Smooth muscle cell (in vitro differentiated cells): Measurements from ENCODE around the gene ORM1. TPM values are rescaled to one million over a fixed set of nuclear protein-coding genes. Genes with fewer than 3 reads are reported as not detected.

Experiments
- DNase-seq: peaks from one replicate; lab custom pipeline; 2025; ENCODE audit not compliant: unreplicated experiment; lab: John Stamatoyannopoulos, UW
- H2AFZ ChIP-seq: fragments of 200-600 bp; sonication (generic); 2 replicates; pipeline ENCODE4 v1.6.0; 2016; ENCODE audit warnings: antibody characterized with exemption, low read depth, mild to moderate bottlenecking
- H3F3A ChIP-seq: fragments of 200-600 bp; sonication (generic); 2 replicates; pipeline ENCODE4 v1.6.0; 2017; ENCODE audit warnings: antibody characterized with exemption, low read depth
- H3K27ac ChIP-seq: fragments of 200-600 bp; sonication (generic); 2 replicates; pipeline ENCODE4 v1.5.1; 2016; ENCODE audit warnings: low read depth, mild to moderate bottlenecking
- H3K27me3 ChIP-seq: fragments of 200-600 bp; sonication (generic); 2 replicates; pipeline ENCODE4 v1.6.1; 2016; ENCODE audit warnings: low read depth, mild to moderate bottlenecking
- H3K36me3 ChIP-seq: fragments of 200-600 bp; sonication (generic); 2 replicates; pipeline ENCODE4 v1.5.1; 2016; ENCODE audit warnings: low read depth
- H3K4me1 ChIP-seq: fragments of 200-600 bp; sonication (generic); 2 replicates; pipeline ENCODE4 v1.5.1; 2016; ENCODE audit warnings: low read depth
- H3K4me2 ChIP-seq: fragments of 200-600 bp; sonication (generic); 2 replicates; pipeline ENCODE4 v1.6.0; 2016; ENCODE audit warnings: mild to moderate bottlenecking
- H3K4me3 ChIP-seq: fragments of 200-600 bp; sonication (generic); 2 replicates; pipeline ENCODE4 v1.5.1; 2016; ENCODE audit warnings: mild to moderate bottlenecking
- H3K79me2 ChIP-seq: fragments of 200-600 bp; sonication (generic); 2 replicates; pipeline ENCODE4 v1.6.0; 2016; ENCODE audit warnings: low read depth, mild to moderate bottlenecking
- H3K9ac ChIP-seq: fragments of 200-600 bp; sonication (generic); 2 replicates; pipeline ENCODE4 v1.6.0; 2016; ENCODE audit warnings: low read depth
- H3K9me3 ChIP-seq: fragments of 200-600 bp; sonication (generic); replicated peaks from 2 replicates; pipeline ENCODE4 v1.5.1; 2016; ENCODE audit warnings: low read depth
- H4K20me1 ChIP-seq: fragments of 200-600 bp; sonication (generic); 2 replicates; pipeline ENCODE4 v1.6.0; 2016; ENCODE audit warnings: low read depth
- WGBS: methylation state at CpG from one replicate; pipeline ENCODE4 v1.1.7; 2016; ENCODE audit warnings: low lambda C conversion rate; 5-methylcytosine and 5-hydroxymethylcytosine counted together
- polyA plus RNA-seq: library from polyadenylated mRNA; unstranded; fragments of >200 nt; fragmentation: Nextera tagmentation; extraction: Ambion mirVana; gene quantifications from 2 replicates; pipeline ENCODE4 v1.2.1, GENCODE V29; 2016
- total RNA-seq: library from RNA; depleted of rRNA; stranded (reverse); fragments of >200 nt; gene quantifications from 2 replicates; pipeline ENCODE4 v1.2.3, GENCODE V29; 2014
- TF ChIP-seq, protein P1 (sequence below): fragments of 200-600 bp; sonication (generic); IDR thresholded peaks from 2 replicates; pipeline ENCODE4 v1.5.1; 2017; ENCODE audit warnings: borderline replicate concordance, mild to moderate bottlenecking, antibody characterized with exemption; ENCODE audit not compliant: insufficient read depth, poor library complexity, severe bottlenecking

ORM1 gene
- total and polyA plus RNA-seq, 2 experiments from 2014 or later, result 0.74 TPM; not detected in 1

DNA sequence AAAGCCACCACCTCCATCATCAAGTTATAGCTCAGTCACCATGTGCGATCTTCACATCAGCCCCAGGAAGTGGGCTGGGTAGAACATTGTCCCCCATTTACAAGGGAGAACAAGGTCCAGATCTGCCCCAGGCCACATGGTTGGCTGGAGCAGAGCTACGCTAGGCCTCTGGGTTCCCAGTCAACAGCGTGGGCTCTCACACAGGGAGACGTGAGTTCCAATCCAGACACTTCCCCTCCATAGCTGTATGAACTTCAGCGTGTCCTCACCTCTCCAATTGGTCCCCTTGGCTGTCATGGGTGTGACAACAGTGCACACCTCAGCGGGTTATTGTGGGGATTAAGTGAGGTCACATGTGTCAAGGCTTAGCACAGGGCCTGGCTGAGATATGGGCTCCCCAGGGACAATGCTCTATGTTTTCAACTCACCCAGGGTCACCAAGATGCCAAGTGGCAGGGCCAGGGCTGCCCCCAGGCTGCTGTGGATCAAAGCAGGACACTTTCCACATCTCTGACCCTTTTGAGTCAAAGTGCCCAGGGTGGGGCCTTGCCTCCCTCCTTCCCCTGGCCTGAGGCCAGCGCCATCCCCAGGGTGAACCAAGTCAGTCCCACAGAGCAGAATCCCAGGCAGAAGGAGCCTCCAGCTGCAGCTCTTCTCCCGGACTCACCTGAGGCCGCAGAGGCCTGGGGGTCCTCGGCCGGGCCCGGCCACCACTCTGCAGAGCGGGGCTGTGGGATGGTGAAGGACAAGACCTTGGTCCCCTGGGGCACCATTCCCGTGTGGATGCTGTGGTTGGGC is 45.1 kb downstream of the ORM1 start:
- Histone ChIP-seq H3K27ac (no peak overlapping the region), H4K20me1 (no peaks in the 10 kb centered on the region), H3K9ac (no peak overlapping the region), H3K79me2 (no peaks in the 10 kb centered on the region), H2AFZ (no peak overlapping the region), H3K4me2 (no peak overlapping the region), H3K9me3 (no peaks in the 10 kb centered on the region), H3K4me3 (no peak overlapping the region), H3K4me1 (no peaks in the 10 kb centered on the region), H3K36me3 (no peaks in the 10 kb centered on the region), H3K27me3 (no peaks in the 10 kb centered on the region), H3F3A (peaks cover 14% of the 10 kb centered on the region)
- DNase-seq, result no peak
- WGBS, result 95% methylated on average over 14 of the region's 14 CpGs
- TF ChIP-seq, protein P1, sequence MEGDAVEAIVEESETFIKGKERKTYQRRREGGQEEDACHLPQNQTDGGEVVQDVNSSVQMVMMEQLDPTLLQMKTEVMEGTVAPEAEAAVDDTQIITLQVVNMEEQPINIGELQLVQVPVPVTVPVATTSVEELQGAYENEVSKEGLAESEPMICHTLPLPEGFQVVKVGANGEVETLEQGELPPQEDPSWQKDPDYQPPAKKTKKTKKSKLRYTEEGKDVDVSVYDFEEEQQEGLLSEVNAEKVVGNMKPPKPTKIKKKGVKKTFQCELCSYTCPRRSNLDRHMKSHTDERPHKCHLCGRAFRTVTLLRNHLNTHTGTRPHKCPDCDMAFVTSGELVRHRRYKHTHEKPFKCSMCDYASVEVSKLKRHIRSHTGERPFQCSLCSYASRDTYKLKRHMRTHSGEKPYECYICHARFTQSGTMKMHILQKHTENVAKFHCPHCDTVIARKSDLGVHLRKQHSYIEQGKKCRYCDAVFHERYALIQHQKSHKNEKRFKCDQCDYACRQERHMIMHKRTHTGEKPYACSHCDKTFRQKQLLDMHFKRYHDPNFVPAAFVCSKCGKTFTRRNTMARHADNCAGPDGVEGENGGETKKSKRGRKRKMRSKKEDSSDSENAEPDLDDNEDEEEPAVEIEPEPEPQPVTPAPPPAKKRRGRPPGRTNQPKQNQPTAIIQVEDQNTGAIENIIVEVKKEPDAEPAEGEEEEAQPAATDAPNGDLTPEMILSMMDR, result no peak

DNA sequence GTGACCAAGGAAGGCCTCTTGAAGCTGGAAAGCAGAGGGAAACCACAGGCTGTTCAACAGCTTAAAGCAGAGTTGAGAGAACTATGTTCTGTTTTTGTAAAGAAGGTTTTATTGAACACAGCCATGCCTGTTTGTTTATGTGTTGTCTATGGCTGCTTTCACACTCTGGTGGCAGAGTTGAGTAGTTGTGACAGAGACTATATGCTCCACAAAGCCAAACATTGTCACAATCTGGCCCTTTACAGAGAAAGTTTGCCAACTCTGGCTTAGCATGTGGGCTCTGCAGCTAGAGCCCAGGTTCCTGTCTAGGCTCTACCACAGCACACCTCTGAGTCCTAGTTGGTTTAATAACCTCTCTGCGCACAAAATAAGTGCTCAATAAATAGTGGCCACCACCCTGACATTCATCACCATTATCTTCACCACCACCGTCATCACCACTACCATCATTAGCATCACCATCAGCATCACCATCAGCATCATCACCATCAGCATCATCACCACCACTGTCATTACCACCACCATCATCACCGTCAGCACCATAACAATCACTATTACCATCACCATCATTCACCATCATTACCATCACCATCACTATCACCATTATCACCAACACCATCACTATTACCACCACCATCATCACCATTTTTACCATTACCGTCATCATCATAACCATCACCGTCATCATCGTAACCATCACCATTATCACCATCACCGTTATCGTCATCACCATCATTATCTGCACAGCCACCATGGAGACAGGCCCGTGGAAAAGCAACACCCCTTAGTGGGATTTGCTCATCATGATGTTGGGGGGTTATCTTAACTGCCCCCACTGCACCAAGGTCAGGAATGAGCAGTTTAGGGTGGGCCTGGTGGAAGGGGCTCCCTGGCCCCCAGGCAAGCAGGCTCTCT is 46.6 kb downstream of the ORM1 start:
- Histone ChIP-seq H3K4me2 (no peak overlapping the region), H3F3A (peaks cover 14% of the 10 kb centered on the region), H3K79me2 (no peaks in the 10 kb centered on the region), H4K20me1 (no peaks in the 10 kb centered on the region), H3K9ac (no peak overlapping the region), H3K9me3 (no peaks in the 10 kb centered on the region), H3K4me1 (no peaks in the 10 kb centered on the region), H3K27me3 (no peaks in the 10 kb centered on the region), H2AFZ (no peak overlapping the region), H3K36me3 (no peaks in the 10 kb centered on the region), H3K4me3 (no peak overlapping the region), H3K27ac (no peak overlapping the region)
- WGBS, result 95% methylated on average over 9 of the region's 9 CpGs
- TF ChIP-seq, protein P1, result no peak
- DNase-seq, result no peak

DNA sequence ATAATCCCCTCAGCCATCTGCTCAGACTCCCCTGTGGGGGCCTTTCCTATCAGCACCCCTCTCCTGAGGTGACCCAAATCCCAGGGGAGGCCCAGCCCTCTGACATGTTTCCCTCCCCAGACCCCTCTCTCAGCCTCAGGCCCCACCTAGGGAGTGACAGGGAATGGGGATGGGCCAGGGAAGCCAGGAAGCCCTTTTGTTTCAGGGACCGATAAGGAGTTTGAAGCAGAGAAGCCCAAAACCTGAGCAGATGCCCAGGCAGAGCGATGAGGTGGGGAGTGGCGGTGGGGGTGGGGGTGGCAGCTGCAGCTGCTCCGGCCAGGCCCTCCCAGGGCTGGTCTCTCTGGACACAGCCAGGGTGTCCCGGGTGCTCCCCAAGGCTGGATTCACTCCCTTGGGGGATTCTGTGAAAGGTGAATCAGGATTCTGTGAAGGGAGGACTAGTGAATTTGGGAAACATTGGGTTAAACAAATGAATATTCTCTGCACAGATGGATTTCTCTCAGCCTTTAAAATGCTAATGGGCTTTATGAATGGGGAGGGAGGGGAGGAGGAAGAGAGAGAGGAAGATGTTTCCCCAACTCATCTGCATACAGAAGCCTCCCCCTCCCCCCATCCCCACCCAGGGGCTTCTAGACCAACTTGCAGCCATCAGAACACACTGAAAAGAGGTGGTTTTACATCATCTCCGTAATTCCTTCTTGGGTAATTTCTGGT is 47.5 kb downstream of the ORM1 start:
- no peaks in the 10 kb centered on the region for H3K79me2 ChIP-seq
- H3K9me3 ChIP-seq, result no peaks in the 10 kb centered on the region
- H4K20me1 ChIP-seq, result no peaks in the 10 kb centered on the region
- H3K4me2 ChIP-seq, result no peak overlapping the region
- H3K36me3 ChIP-seq, result no peaks in the 10 kb centered on the region
- H3K27me3 ChIP-seq, result no peaks in the 10 kb centered on the region
- H3K4me1 ChIP-seq, result no peaks in the 10 kb centered on the region
- H3K9ac ChIP-seq, result no peak overlapping the region
- TF ChIP-seq, protein P1, result no peak
- H3K27ac ChIP-seq, result no peak overlapping the region
- WGBS, result 70% methylated on average over 6 of the region's 6 CpGs
- H2AFZ ChIP-seq, result no peak overlapping the region
- DNase-seq, result no peak
- H3F3A ChIP-seq, result peaks cover 14% of the 10 kb centered on the region
- H3K4me3 ChIP-seq, result no peak overlapping the region
